ENCODE measurements around the gene S100A5.
"Not testable (repeated sequence)": the region's sequence is repeated elsewhere in the genome, so short reads cannot be mapped to it uniquely, and the experiment has no call there.

Gene S100A5

DNA sequence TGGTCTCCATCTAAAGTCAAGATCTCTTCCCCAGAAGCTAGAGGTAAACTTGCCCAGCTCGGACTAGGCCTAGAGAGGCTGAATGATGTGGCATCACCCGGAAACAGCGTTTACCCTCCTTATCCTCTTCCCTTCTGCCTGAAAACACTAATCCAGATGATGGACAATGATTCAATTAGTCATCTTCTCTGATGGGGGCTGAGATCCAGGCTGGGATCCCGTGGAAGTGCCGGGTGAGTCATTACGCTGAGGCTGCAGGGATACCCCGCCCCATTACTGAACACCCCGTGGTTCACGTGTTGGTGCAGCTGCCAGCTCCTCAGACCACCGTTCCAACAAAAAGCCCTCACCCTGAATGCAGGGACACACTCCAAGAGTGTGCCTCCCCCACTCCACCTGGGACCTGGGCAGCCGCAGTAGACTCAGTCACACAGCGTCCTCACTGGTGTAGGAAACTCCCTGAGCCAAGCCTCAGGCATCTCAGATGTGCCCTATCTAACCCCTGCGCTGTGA is 7.0 kb downstream of the S100A5 start:
- DNase-seq (ENCODE audit: low read depth in 2 of 2), result no peak

DNA sequence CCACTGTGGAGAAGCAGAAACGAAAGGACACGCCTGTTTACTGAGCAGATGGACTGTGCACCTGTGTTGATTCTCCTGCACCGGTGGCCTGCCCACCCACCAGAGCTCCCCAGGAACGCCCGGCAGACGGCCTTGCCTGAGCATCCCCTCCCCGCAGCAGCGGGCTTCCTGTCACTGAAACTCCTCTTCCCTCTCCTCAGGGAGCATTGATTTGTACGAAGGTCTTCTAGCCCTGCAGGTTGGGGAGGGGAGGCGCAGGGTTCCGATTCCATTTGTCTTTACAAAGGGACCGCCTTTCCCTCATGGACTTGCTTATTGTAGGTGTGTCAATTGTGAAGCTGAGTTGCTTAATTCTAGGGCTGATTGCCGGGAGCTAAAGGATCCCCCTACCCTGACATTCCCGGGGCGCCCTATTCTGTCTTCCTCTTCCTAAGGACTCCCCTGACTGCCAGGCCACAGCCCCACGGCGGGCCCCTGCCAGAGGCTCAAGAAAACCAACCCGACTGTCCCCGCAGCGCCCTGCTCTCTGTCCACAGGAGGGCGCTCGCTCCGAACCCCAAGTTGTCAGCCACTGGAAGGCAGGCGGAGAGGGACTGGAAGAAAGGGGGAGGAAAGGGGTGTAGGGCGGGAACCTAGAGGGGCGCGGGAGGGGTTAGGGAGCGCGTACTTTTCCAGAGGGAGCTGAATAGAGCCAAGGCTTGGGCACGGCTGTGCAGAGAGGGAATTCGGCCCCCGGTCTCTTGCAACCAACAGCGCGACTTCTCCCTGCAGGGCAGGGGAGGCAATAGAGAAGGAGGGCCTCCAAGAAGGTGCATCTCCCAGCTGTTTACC is 7.8 kb downstream of the S100A5 start:
- DNase-seq (ENCODE audit: low read depth in 2 of 2), result peak; percentile 61 to 77

DNA sequence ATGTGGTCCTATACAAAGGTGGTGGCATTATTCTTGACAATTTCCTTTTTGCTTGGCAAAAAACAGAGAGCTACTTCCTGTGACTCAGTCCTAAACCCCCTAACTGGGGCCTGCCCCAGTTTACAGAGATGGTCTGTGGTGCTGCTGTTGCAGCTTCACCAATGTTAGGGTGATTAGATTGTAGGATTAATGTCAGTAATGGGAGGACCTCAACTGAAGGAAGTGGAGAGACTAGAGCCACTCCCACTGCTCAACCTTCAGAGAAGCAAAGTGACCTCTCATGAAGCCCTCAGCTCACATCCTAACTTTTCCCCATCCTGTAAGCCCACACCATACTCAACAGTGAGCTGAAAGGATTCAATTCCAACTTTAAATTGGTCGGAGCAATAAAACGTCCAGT is 8.6 kb downstream of the S100A5 start:
- DNase-seq (ENCODE audit: low read depth in 2 of 2), result no peak

DNA sequence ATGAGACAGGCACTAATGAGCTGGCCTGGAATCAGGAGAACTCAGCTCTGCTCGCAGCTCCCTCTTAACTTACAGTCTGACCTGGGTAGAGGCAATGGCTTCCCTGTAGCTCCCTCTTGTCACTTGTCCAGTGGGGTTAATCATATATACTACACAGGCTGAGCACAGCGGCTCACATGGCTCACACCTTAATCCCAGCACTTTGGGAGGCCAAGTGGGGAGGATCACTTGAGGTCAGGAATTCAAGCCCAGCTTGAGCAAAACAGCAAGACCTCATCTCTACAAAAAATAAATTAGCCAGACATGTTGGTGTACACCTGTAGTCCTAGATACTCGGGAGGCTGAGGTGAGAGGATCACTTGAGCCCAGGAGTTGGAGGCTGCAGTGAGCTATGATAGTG is 9.1 kb downstream of the S100A5 start:
- DNase-seq (ENCODE audit: low read depth in 2 of 2), result no peak

DNA sequence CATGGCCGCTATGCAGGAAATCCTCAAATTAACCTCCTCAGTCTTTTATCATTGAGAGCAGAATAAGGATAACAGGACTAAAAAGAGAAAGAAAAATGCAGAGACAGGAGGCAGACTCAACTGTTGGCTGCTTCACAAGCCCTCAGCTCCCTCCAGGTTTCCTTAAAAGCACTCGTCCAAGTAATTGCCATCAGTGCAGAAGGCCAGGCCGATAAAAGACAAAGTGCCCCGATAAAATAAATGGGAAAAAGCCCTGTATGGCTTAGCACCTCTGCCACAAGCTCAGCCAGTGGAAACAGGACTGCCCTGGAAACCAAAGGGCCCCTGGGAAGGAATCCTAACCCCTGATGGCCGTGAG is 13.1 kb downstream of the S100A5 start:
- no peak for DNase-seq (ENCODE audit: low read depth in 2 of 2)

DNA sequence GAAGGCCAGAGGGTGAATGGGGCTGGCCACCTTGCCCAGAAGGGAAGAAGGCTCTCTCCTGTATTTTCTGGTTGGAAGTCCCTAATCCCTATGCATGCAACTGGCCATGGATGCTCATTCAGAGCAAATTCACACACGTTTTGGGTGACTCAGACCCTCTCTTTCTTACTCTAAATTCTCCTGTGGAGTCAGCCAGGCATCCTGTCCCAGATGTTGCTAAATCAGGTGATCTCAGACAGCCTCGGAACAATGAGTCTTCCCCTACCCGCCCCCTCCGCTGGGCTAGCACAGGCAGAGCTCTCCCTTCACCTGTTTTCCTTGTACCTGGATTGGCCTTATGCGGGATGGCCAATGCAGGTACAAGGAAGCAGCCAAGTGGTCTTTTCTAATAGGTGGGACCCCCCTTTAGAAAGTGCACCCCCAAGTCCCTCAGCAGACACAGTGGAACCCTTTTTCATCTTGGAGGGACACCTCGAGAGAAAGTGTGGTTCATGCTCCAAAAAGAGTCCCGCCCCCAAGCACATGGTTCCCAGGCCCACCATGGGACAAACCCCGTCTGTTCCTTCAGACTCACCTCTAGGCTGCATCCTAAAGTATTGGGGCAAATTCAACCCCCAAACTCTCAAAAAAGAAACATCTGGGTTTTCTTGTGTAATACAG is 13.6 kb downstream of the S100A5 start:
- DNase-seq (ENCODE audit: low read depth in 2 of 2), result no peak

DNA sequence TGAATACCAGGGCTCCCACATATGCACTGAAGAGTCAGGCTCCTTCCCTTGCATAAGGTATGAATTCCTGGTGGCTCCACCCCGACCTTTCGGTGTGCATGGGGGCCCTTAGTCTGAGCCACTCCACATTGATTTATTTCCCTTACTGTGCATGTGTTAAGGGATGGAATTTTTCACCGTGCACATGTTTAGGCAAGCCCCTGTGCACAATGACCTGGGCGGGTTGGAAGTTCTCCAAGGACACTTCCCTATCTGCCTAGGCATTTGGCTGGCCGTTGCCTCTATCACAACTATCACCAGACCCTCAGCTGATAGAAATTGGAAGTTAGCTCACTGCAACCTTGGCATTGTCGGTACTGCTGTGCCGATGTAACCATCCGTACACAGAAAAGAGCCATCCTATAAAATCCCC is 14.6 kb downstream of the S100A5 start:
- no peak for DNase-seq (ENCODE audit: low read depth in 2 of 2)

DNA sequence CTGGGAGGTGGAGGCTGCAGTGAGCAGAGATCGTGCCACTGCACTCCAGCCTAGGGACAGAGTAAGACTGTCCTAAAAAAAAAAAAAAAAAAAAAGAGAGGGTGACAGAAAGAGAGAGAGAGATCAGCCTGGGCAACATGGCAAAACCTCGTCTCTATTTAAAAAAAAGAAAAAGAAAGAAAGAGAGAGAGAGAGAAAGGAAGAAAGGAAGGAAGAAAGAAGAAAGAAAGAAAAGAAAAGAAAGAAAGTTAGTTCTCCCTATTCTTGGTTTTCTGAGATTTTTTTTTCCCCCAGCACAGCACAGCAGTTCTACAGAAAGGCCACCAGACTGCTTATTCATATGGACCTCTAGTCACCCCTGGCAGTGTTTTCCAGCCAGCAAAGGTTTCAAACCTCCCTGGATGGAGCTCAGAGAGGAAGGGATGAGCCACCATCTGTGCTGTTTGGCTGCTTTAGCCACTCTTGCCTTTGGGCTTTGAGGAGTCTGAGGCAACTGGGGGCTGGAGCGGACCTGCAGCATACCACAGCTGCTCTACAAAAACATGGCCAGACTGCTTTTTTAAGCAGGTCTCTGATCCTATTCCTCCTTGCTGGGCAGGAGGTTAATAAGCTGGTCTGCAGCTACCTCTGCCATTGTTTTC is 15.5 kb downstream of the S100A5 start:
- DNase-seq (ENCODE audit: low read depth in 2 of 2), result no peak

DNA sequence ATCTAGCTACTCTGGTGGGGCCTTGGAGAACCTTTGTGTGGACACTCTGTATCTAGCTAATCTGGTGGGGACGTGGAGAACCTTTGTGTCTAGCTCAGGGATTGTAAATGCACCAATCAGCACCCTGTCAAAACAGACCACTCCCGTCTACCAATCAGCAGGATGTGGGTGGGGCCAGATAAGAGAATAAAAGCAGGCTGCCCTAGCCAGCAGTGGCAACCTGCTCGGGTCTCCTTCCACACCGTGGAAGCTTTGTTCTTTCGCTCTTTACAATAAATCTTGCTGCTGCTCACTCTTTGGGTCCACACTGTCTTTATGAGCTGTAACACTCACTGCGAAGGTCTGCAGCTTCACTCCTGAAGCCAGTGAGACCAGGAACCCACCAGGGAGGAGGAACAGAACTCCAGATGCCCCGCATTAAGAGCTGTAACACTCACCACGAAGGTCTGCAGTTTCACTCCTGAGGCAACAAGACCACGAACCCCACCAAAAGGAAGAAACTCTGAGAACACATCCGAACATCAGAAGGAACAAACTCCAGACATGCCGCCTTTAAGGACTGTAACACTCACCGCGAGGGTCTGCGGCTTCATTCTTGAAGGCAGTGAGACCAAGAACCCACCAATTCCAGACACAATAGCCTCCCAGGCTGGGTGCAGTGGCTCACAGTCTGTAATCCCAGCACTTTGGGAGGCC is 18.2 kb downstream of the S100A5 start:
- DNase-seq (ENCODE audit: low read depth in 2 of 2), result not testable (repeated sequence)

DNA sequence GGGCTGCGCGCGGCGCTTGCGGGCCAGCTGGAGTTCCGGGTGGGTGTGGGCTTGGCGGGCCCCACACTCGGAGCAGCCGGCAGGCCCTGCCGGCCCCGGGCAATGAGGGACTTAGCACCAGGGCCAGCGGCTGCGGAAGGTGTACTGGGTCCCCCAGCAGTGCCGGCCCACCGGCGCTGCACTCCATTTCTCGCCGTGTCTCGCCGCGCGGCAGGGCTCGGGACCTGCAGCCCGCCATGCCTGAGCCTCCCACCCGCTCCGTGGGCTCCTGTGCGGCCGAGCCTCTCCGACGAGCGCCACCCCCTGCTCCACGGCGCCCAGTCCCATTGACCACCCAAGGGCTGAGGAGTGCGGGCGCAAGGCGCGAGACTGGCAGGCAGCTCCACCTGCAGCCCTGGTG is 18.9 kb downstream of the S100A5 start:
- not testable (repeated sequence) for DNase-seq (ENCODE audit: low read depth in 2 of 2)

DNA sequence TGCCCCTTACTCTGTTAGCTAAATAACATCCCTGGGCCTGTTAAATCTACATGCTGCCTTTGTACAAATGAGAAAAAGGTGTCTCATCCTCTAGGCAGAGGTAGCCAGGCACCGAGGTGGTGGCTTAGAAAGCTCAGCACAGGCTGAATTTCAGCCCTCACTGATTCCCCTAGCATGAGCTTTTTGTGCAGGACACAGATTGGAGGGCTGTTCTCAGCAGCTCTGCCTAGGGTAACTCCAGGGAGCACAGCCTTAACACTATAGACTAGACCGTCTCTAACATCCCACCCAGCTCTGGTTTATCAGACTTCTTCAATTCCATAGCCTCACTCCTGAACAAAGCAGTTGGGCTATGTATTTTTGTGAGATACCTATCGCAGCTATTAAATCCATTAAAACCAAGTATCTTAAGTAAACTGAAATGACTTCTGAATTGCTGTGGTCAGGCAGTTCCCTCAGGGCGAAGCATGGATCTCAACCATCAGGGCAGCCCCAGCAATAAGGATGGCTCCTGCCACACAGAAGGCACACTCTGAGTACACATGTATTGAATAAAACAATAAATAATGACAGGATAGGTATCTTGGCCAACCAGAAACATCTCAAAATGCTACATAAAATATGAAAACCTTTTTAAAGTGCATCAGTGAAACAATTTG is 19.8 kb downstream of the S100A5 start:
- DNase-seq (ENCODE audit: low read depth in 2 of 2), result no peak

DNA sequence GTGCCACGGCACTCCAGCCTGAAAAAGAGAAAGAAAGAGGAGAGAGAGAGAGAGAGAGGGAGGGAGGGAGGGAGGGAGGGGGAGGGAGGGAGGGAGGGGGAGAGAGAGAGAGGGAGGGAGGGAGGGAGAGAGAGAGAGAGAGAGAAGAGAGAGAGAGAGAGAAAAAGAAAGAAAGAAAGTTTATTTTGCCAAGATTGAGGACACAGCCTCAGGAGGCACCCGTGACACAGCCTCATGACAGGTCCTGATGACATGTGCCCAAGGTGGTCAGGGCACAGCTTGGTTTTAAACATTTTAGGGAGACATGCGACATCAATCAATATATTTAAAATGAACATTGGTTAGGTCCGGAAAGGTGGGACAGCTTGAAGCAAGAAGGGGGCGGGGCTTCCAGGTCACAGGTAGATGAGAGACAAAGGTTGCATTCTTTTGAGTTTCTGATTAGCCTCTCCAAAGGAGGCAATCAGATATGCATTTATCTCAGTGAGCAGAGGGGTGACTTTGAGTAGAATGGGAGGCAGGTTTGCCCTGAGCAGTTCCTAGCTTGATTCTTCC is 20.5 kb downstream of the S100A5 start:
- not testable (repeated sequence) for DNase-seq (ENCODE audit: low read depth in 2 of 2)

DNA sequence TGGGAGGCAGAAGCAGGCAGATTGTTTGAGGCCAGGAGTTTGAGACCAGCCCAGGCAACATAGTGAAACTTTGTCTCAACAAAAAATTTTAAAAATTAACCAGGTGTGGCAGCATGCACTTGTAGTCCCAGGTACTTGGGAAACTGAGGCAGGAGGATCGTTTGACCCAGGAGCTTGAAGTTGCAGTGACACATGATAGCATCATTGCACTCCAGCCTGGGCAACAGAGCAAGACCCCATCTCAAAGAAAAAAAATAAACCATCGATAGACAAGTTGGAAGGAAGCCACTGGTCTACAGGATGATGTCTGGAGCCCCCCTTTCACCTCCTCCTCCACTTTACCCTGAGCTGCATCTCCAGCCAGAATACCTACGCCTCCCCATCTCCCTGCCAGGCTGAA is 21.5 kb downstream of the S100A5 start:
- DNase-seq (ENCODE audit: low read depth in 2 of 2), result no peak

DNA sequence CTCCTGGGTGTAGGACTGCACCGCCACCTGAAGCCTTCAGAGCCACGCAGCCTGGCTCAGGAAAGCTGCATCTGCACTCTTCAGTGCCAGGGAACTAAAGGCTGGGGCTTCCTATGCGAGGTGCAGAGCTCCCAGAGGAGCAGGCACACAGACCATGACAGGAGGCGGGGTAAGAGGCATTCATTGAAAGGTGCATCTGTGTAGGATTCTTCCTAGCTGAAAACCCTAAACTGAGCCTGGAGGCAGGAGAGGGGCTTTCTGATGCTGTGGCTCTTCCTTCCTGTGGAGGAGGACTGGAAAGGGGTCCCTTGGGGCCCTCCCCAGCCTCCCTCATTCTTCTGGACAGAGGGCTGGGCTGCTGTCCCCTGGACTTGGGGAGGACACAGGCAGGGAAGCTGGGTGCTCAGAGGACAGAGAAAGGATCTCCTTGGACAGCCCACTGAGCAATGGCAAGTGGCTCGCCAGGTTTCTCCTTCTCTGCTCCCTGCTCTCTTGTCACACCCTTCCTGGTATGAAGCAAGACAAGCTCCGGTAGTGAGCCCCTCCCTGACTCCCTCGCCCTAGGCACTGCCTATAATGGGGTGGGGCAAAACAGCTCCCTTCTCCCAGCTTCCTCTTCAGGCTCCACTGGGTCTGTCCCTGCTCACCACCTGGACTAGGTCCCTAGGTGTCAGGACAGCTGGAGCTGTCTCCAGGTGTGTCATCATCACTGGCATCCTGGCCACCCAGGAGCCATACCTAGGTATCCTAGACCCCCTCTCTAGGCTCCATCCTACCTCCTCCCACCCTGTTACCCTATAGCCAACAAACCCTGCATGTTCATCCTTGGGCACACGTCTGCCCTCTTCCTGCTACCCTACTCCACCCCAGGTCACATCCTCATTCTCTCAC is 25.0 kb downstream of the S100A5 start:
- DNase-seq (ENCODE audit: low read depth in 2 of 2), result no peak

DNA sequence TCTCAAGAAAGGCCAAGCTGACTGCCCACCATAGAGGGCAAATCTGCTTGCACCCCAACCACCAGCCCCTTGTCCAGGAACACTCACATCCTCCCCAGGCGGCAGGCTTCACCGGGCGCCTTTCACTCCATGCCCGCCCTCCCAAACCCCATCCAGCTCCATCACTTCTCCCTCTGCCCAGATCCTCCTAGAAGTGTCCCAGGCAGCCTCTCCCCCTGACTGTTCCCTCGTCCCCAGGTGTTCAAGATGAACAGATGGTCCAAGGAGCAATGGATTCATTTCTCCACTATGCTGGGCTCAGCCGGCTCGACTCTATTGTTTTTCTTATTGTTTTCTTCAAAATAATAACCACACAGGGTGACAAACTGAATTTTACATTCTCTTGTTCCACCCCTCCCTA is 27.1 kb downstream of the S100A5 start:
- DNase-seq (ENCODE audit: low read depth in 2 of 2), result no peak

DNA sequence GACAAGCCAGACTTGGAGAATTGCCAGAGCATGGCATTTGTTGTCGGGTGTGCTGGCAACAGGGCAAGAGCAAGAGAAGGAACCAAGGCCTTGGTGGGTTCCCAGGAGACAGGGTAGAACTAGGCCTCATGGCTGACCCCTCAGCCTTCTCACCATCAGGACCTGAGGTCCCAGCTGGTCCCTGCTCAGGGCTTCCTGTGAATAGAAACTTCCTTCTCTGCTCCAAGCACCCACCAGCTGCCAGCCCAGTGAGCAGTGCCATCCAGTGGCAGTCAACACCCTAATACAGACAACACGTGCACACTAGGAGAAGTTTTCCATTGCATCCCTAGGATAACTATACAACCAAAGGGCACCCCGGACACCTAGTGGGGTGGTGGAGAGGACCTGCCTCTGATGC is 27.7 kb downstream of the S100A5 start:
- DNase-seq (ENCODE audit: low read depth in 2 of 2), result no peak

DNA sequence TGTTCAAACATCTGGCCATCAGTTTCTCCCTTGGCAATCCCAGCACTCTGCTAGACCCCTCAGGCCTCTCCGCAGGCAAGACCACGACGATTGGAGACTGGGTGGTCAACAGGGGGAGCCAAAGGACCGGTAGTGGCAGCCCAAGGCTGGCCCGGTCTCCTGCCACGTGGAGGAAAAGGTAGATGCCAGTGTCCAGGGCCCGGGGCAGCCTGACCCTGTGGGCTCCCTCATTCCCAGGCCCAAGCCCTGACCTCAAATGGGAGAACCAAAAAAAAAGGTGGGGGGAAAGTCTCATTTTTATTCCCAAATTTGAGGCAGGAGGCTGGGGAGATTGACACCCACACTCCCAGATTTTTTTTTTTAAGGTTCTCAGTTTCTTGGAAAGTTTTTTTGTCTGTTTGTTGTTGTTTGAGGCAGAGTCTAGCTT is 29.7 kb downstream of the S100A5 start:
- peak; percentile 72 to 73 for DNase-seq (ENCODE audit: low read depth in 2 of 2)

DNA sequence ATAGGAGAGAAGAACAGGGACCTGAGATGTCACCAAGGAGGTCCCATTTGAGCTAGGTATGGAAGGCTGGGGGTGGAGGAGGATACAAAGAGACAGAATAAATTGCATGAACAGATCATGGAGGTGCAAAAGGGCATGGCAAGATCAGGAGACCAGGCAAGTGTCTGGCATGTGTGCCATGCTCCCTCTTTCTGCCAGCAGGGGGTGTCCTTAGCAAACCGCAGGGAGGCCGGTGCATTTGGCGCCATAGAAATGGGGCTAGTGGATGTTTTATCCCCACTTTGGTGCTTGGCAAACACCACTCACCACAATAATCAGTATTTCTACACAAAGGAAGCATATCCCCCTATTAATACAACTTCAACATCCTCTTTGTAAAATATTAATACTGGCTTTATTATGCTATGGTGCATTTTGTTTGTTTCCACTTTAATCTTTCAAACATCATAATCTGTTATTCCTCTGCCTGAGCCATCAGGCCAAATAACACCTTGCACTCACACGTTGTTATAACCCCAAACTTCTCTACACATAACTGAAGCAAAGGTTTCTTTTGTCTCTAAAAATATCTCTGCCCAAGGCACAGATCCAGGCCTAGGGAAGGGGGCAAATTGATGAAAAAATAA is 30.9 kb downstream of the S100A5 start:
- peak; percentile 56 to 62 for DNase-seq (ENCODE audit: low read depth in 2 of 2)

DNA sequence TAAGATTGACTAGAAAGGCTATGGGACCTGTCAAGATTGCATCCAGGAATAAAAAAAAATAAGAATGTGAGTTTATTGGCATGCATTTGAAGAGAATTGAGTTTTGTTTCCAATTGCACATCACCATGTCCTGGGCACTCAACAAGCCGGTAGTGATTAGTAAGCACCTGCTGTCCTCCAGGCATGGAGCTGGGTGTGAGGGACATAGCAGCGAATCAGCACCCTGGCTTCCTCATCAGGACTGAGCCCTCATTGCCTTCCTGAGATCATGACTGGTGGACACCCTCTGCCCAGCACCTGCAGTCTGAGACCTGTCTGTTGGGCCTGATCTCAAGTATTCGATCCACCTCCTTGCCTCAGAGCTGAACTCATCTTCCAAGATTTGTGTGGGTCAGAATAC is 31.7 kb downstream of the S100A5 start:
- DNase-seq (ENCODE audit: low read depth in 2 of 2), result no peak
